ENCODE data around the gene RNU5D-1.
A peak's percentile ranks its signal among the peaks of the same experiment; 100 is the strongest.

RNU5D-1 gene

GRCh38 chr1:44743211-44743610, 12.2 kb upstream of the RNU5D-1 start:
- TF ChIP-seq CTCF (IDR thresholded peaks at IDR 0.05; ENCODE audit: extremely low read depth, missing control alignments), result no peak

GRCh38 chr1:44740179-44740617, 9.2 kb upstream of the RNU5D-1 start:
- no peak for TF ChIP-seq CTCF (IDR thresholded peaks at IDR 0.05; ENCODE audit: extremely low read depth, missing control alignments)
- no peak for DNase-seq (ENCODE audit: low spot score)

More at GRCh38 chr1:44743211-44743610, 12.2 kb upstream of the RNU5D-1 start:
- no peak for DNase-seq (ENCODE audit: low spot score)

- TF ChIP-seq CTCF (IDR thresholded peaks at IDR 0.05; ENCODE audit: extremely low read depth, missing control alignments), result no peak
Measured at GRCh38 chr1:44739307-44740178, 8.6 kb upstream of the RNU5D-1 start, which contains the start of gene KIF2C. TSS of gene KIF2C (plus strand) at chr1:44739837. CDS start at chr1:44739933, 96 bp downstream.

GRCh38 chr1:44738953-44739306, 8.0 kb upstream of the RNU5D-1 start:
- DNase-seq (ENCODE audit: low spot score), result peak; percentile 25

More at GRCh38 chr1:44739307-44740178, 8.6 kb upstream of the RNU5D-1 start, which contains the start of gene KIF2C:
- DNase-seq (ENCODE audit: low spot score), result peak; percentile 98

- DNase-seq (ENCODE audit: low spot score), result no peak
- no peak for TF ChIP-seq CTCF (IDR thresholded peaks at IDR 0.05; ENCODE audit: extremely low read depth, missing control alignments)
Measured at GRCh38 chr1:44735992-44736391, 5.0 kb upstream of the RNU5D-1 start.

GRCh38 chr1:44733784-44734183, 2.8 kb upstream of the RNU5D-1 start:
- no peak for DNase-seq (ENCODE audit: low spot score)
- TF ChIP-seq CTCF (IDR thresholded peaks at IDR 0.05; ENCODE audit: extremely low read depth, missing control alignments), result no peak

GRCh38 chr1:44733365-44733764, 2.4 kb upstream of the RNU5D-1 start:
- no peak for TF ChIP-seq CTCF (IDR thresholded peaks at IDR 0.05; ENCODE audit: extremely low read depth, missing control alignments)

More at GRCh38 chr1:44733365-44733764, 2.4 kb upstream of the RNU5D-1 start:
- DNase-seq (ENCODE audit: low spot score), result no peak

Data from GM20000 (cell line).